GM21529 (cell line): ENCODE data around the gene CACNA1I.
"Not testable (repeated sequence)": the region's sequence is repeated elsewhere in the genome, so short reads cannot be mapped to it uniquely, and the experiment has no call there.

Experiments
- ATAC-seq: cut with Tn5 transposase; IDR thresholded peaks from one replicate; pipeline ENCODE4 v1.9.1; 2021; ENCODE audit not compliant: unreplicated experiment

CACNA1I gene

DNA sequence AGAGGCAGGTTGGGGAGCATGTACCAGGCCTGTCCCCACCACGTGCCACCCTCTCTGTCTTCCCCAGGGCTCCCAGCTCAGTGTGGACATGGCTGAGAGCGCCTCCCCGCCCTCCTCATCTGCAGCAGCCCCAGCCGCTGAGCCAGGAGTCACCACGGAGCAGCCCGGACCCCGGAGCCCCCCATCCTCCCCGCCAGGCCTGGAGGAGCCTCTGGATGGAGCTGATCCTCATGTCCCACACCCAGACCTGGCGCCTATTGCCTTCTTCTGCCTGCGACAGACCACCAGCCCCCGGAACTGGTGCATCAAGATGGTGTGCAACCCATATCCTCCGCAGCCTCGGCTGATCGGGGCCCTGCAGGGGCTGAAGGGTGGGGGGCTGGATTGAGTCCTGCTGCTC is at the start of gene CACNA1I:
TSS of gene CACNA1I (plus strand) at position 89 of the 400 bp plus-strand sequence. CDS start at position 89, 0 bp downstream.
- ATAC-seq = no peak

DNA sequence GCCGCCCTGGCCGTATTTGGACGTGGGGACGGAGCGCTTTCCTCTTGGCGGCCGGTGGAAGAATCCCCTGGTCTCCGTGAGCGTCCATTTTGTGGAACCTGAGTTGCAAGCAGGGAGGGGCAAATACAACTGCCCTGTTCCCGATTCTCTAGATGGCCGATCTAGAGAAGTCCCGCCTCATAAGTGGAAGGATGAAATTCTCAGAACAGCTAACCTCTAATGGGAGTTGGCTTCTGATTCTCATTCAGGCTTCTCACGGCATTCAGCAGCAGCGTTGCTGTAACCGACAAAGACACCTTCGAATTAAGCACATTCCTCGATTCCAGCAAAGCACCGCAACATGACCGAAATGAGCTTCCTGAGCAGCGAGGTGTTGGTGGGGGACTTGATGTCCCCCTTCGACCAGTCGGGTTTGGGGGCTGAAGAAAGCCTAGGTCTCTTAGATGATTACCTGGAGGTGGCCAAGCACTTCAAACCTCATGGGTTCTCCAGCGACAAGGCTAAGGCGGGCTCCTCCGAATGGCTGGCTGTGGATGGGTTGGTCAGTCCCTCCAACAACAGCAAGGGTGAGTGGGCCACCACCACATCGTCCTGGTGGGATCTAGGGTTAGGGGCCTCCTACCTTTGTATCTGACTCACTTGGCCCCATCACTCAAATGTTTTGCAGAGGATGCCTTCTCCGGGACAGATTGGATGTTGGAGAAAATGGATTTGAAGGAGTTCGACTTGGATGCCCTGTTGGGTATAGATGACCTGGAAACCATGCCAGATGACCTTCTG is 49.3 kb upstream of the CACNA1I start:
- not testable (repeated sequence) for ATAC-seq

DNA sequence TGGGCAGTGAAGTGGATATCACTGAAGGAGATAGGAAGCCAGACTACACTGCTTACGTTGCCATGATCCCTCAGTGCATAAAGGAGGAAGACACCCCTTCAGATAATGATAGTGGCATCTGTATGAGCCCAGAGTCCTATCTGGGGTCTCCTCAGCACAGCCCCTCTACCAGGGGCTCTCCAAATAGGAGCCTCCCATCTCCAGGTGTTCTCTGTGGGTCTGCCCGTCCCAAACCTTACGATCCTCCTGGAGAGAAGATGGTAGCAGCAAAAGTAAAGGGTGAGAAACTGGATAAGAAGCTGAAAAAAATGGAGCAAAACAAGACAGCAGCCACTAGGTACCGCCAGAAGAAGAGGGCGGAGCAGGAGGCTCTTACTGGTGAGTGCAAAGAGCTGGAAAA is 48.5 kb upstream of the CACNA1I start:
- not testable (repeated sequence) for ATAC-seq

DNA sequence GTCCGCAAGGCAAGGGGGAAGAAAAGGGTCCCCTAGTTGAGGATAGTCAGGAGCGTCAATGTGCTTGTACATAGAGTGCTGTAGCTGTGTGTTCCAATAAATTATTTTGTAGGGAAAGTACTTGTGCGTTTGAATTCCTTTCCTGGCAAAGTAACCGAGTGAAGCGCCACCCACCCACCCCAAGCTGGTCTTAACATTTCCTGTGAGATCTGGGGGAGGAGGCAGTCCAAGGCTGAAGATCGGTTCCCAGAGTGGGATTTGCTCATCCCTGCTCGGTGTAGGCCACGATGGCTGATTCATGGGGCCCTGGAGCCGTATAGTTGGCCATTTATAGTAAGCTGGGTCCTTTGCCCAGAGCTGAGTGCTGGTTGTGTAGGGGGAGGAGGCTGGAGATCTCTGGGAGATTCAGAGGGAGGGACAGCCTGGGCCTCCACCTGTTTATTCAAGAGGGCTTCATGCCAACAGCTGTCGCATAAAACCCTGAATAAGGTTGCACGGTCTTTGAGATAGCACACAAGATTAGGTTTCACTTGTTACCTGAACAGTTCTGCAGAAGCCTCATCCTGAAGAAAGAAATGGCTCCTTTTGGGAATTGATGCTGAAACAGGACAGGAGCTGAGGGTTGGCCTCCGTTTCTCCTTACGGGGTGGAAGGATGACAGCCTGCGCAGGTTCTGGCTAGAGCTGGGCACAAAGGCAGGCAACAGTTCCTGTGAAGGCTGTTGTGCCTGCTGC is 47.8 kb upstream of the CACNA1I start:
- ATAC-seq = no peak

DNA sequence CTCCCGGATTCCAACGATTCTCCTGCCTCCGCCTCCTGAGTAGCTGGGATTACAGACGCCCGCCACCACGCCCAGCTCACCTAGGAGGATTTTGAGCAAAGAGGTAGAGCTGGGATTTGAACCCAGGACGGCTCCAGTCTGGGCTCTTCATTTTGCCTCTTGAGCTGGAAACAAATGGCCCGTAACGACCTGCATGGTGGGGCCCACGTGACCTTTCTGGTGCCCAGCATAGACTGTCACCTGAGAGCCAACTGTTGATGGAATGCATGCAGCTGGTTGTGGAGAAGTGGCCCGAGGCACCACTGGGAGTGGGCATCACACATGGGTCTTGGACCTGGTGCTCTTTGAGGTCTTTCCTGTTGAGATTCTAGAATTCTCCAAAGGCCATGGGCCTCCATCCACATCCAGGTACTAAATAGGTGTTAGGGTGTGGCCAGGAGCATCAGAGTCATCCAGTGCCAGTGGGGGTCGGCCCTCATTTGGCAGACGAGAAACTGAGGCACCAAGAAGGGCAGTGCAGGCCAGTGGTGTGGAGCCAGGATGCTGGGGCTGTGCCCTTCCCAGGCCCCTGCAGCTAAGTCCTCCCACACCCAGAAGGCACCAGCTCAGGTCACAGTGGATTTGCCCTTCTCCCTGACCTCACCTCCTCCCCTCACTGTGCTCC is 46.3 kb upstream of the CACNA1I start:
- ATAC-seq = no peak

DNA sequence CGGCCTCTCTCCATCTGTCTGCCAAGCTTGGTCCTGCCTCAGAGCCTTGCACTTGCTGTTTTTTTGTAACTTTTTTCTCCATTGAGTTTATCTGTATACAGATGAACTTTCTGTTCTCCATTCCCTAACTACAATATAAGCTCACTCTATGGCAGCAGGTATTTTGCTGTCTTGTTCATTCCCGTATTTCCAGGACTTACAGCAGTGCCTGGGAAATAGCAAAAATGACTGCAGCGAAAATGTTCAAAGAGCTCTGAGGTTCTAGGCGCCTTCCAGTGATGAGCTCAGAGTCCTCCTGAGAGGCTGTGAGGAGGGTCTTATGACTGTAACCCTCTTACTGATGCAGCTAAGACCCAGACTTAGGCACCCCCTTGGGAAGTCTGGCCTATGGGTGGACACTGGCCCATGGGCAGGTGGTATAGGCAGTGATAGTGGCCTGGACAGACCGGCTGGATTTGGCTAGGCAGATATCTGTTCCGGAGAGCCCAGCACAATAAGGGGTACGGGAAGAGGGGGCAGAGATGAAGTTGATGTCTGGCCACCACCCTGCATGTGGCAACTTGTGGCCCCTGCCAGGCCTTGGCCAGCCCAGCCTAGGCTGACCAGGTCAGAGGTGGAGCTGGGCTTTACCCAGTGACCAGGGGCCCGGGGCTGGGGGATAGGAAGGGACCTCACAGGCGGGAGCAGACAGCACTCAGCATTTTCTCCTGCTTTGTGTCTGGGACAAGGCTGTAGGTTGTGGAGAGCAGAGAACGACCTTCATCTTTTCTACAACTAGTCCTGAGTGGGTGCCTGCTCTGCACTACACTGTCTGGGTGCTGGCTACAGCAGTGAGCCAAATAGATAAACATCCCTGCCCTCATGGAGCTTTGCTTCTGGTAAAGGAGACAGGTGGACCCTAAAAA is 45.5 kb upstream of the CACNA1I start:
- ATAC-seq = no peak

DNA sequence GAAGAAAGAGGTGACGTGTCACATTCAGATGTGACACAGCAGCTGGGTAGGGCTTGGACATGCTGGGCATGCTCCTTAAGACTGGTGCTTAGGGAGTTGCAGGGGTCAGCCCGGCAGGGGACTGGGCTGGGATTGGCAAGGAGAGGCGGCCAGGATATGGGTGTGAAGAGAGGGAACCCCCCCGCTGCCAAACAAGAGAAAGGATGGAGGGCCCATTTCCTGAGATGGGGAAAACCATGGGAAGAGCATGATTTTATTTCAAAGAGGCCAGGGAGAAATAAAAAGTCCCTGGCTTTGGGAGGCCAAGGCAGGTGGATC is 44.9 kb upstream of the CACNA1I start:
- ATAC-seq = no peak

DNA sequence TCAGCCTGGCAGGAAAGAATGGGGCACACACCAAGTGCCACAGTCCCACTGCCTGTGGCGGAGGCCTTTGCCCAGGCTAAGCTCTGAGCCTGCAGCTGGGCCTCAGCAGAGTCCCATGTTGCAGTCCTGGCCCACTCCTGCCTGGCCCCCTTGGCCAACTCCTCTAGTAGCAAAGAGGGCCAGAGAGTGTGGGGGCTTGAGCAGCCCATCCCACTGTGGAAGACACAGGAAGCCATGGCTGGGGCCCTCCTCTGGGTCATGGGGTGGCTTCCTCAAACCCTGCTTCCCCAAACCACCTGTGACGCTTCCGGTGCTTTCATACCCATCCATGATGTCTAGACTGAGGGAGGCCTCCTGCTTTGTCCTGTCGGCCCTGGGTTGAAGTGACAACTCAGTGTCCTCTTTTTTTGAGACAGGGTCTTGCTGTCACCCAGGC is 43.8 kb upstream of the CACNA1I start:
- no peak for ATAC-seq

DNA sequence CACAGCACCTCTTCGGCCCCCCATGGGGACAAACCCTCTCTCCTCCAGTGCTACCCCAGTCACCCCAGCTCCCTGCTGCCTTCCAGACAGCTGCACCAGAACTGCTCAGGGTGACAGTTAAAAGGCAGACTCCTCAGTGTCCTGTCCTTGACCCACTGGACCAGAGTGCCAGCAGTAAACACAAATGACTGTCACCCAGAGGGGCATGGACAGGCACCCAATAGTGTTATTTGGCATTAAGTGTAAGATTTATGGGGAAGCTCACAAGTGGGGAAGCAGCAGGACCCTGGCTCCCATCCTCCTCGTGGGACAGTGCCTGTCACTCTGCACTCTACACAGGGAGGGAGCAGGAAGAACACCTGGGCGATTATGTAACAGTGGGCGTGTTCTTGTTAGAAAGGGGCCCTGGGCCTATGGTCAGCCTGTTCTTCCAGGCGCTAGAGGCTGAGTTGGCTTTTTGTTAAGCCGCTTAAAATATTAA is 43.0 kb upstream of the CACNA1I start:
- no peak for ATAC-seq

DNA sequence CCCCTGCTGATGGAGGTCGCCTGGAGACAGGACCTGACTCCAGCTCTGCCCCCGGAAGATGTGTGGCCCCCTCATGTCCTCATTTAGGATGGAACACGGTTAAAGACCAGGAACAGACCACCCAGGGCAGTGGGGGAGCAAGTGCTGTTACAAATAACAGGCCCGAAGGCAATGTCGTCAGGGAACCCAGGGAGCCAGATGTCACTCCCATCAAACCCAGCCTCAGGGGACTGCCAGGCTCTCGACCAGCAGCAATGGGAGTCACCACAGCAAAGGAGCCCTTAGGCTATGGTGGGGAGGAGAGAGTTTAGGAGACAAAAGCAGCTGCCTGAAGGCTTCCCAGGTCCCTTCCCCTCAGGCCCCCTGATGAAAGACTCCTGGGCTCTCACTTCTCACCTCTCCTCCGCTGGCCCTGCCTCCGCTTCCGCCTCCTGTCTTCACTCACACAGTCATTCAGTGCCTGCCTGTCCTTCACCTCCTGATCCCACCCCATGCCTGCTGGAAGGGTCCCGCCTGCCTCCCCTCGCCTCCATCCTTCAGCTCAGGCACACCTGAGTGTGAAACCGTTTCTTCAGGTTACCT is 42.4 kb upstream of the CACNA1I start:
- no peak for ATAC-seq

DNA sequence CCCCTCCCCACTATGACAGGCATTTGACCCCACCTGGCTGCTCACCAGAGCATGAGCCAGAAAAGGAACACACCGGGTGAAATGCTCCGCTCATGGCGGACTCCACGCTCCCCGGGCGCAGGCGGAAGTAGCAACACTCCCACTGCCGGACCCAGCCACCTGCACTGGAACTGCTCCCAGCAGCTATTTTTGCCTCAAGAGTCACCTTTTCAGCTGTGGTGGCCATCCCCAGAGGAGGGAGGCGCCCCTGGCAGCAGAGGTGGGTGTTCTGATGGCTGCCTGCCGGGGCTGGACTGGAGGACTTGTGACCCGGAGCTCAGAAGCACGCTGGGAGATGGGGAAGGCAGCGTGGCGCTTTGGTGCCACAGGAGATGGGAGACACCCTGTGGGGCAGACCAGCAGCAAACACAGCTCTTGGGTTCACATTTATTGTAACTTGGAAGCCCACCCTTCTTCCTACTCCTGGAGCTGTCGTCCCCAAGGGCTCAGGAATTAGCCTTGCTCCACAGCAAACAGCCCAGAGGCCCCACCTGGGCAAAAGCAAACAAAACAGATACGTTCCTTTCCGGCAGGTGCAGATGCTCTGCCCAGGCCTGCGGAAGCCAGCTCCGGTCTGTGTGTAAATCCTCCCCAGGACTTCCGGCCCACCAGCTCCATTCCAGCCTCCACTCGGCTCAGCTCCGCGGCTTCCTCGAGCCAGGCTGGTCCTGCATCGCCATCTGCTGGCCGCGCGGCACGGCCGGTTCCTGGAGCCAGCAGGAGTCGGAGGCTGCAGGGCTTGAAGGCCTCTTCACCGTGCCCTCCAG is 41.7 kb upstream of the CACNA1I start:
- peak; percentile 33 for ATAC-seq

DNA sequence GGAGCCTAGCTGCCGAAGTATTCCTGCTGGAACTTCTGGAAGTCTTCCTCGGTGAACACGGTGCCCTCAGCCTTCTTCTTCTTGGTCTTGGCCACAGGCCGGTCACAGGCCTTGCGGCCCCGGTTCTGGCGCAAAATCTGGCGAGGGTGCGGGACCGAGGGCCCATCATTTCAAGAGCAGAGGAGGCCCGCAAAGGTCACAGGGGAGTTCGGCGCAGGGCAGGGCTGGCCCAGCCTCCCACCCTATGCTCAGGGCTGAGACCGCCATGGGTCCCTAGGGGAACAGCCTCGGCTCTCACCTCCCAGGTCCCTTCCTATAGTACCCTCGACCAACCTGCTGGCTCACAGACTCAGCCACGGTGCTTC is 41.1 kb upstream of the CACNA1I start:
- no peak for ATAC-seq

DNA sequence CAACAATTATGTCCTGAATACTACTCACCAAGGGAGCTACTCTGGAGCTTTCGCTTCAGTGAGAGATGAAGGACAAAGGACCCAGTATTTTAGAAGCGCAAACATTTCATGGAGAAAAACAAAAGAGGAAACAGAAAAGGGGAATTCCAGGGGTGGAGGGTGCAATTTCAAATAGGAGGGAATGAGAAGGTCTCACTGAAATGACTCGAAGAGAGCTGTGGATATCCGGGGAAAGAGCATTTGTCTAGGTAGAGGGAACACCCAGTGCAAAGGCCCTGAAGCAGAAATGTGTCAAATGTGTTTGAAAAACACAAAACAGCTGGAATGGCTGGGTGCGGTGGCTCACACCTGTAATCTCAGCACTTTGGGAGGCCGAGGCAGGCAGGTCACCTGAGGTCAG is 40.4 kb upstream of the CACNA1I start:
- ATAC-seq = no peak

DNA sequence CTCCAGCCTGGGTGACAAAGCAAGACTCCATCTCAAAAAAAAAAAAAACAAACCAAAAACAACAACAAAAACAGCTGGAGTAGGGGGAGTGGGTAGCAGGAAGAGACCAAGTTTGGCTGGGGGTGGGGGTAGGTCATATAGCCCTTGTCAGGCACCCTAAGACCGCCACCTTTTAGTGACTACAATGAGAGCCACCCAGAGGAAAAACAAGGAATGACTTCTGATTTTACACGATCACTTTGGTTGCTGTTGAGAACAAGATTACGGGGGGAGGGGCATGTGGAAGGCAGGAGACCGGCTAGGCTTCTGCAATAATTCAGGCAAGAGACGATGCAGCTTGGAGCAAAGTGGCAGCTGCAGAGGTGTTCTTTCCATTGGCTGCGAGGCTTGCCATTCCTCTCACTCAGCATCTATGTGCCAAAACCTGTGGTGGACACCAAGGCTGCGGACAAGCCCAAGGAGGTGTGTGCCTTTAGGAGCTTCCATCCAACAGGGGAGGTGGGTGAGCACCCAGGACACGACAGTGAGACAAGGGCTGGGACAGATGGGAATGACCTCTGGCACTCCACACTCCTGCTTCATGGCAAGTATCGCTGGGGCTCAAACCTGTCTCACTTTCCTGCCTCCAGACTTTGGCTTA is 39.7 kb upstream of the CACNA1I start:
- ATAC-seq = no peak

DNA sequence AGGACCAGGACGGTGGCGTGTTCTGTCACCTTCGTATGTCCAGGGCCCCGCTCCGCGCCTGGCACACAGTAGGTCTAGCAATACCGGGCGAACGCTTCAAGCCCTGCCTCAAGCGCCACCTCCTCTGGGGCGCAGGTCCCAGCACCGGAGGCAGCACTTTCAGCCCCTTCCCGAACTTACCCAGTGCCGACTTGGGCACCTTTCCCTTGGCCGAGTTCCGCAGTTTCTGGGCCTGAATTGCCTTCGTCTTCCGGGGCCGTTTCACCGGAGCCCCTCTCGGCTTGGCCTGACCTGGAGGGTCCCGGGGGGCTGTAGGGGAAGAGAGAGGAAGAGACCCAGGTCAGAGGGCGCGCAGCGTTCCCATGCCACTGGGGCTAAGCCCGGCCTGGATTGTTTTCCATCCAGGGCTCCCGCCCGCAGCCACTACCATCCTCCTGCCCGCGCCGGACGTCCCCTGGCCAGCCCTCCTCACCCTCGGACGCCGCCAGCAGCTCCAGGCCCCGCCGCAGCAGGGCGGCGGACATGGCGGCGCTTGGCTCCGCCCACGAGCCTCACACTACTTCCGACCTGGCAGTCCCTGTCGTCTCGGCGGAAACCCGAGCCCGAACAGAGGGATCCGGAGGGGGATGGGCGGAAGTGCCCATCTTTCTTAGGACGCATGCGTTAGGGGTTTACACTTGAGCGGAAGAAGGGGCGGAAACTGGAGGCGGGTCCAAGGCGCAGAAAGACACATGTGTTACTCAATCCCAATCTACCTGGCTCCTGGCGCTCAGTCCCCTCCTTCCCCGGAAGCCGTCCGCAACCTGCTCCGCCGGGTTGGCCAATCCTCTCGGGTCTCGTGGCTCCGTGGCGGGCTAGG is 38.1 kb upstream of the CACNA1I start, which contains the start of gene RPS19BP1:
TSS of gene RPS19BP1 (minus strand) at position 534 of the 859 bp plus-strand sequence. CDS start at position 524, 10 bp downstream.
- ATAC-seq = peak; percentile 61

DNA sequence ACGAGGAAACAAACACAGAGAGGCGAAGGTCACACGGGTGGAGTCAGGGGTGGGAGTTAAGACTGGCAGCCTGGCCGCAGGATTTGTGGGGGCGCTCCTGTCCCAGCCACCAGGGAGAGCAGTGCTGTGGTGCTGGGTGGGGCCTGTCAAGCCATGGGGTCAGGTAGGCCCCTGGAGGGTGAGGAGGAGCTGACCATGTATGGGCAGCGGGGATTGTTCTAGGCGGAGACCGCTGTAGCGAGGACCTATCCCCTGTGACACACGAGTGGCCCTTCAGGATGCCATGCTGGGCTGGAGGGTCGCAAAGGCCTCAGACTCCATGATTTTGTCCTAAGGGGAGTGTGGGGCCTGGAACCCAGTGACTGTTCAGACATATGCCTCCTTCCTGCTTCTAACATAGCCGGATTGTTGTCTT is 36.5 kb upstream of the CACNA1I start:
- ATAC-seq = no peak

DNA sequence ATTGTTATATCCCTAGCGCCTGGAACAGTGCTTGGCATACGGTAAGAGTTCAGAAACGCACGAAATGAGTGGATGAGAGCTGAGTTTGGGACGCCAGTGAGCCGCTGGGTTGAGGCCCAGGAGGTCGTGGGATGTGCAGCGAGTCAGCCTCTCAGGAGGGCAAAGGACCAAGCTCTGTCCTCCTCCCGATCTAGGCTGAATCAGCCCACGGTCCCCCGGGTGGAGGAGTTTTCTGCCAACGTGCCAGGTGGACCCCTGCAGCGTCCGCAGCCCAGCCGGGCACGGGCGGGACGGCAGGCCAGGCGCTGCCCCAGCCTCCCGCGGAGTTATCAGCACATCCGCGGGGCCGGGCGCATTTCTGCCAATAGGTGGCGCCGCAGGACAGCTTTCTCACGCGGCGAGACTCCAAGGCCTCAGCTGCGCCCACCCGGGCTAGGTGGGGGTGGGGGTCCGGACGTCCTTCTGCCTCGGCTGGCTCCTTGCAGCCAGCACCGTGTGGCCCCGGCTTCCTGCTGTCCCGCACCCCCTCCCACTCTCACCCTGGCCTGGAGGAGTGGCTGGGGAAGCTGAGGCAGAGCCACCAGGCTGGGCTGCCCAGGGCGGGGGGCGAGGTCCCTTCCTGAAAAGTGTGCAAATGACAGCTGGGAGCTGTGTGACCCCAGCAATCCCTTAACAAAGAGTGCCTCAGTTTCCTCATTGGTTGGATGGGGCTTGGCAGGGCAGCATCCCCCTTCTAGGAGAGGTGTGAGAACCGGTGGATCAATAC is 35.8 kb upstream of the CACNA1I start:
- no peak for ATAC-seq
